GM19455 (cell line): ENCODE measurements around the gene LMOD1.
"Not testable (repeated sequence)": the region's sequence is repeated elsewhere in the genome, so short reads cannot be mapped to it uniquely, and the experiment has no call there.

ENCODE experiments used
- ATAC-seq: cut with Tn5 transposase; IDR thresholded peaks from one replicate; pipeline ENCODE4 v1.9.1; 2021; ENCODE audit not compliant: unreplicated experiment

LMOD1 gene

DNA sequence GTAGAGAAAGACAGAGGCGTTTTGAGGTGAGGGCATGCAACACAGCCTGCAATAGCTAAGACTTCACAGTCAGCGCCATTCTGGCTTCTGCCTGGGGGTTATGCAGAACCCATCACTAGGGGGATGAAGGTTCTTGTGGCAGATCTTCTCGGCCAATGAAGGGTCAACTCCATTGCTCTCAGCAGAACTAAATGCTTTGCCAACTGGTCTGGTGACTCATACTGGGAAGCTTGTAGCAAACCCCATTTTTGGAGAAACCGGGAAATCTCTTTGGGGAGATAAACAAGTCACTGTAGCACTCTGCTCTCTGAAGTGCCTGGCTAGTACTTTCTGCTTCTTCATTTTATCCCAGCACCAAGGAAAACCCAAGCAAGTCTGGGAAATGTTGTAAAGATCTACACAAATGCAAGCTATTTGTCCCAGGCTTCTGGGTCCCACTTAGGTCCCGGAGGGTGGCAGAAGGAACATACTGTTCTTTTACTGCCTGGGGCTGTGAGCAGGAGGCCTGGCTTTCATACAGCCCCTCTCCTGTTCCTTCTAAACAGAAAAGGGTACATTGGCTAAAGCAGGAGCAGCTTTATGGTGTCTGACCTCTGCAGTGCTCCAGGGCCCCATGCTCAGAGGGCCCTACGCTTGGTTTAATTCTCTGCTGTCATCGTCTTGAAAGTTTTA is 28.9 kb downstream of the LMOD1 start:
- ATAC-seq, result no peak

DNA sequence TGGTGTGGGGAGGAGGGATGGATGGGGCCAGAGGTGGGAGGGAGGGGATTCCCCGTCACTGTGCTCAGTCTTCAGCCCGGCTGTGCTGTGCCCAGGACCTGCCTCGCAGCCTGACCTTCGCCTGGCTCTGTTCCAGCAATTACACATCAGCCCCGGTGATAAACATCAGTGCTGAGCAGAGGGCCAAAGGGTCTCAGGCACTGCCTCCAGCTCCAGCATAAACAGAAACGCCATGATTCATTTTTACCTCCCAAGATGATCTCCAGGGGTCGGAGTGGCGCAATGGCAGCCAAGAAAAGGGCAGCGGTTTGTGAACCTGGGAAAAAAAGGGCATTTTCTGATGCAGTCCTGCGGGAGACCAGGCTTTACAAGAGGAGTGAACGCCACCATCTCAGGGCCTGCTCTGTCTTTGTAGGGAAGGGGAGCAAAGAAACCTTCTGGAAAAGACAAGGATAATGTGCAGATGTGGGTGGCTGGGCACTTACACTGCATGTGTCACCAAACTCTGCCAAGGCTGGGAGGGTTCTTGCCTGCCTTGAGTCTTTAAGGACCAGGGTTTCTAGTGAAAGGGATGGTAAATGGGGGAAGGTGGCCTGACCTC is 29.6 kb downstream of the LMOD1 start:
- no peak for ATAC-seq

DNA sequence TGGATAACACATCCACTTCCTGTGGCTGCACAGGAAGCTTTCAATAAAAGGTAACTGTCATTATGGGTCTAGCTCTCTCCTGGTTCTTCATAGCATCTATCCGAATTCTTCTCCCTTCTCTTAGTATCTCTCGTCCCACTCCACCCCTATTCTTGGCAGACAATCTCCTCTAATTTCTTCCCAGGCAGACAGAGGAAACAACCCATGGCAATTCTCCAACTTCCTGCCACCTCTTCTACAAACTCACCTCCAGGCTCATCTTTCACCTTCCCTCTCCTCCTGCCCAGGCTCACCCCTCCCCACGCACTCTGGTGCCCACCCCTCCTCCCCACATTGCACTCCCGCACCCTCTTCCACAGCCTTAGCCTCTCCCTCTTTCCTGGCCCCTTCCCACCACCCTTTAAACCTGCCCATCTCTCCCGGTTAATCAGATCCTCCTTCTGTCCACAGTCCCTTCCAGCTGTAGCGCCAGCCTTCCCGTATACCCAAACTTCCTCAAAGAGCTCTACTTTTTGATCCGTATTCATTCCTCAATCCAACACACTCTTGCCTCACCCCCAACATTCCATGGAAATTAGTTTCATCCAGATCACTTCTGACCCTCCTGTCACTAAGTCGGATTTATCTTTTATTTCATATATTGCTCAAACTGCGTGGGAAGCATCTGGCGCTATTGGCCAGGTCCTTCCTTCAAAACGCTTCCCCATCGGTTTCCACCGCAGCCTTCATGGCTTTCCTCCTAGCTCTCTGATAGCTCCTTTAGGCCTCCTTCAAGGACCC is 31.7 kb downstream of the LMOD1 start:
- ATAC-seq, result no peak

DNA sequence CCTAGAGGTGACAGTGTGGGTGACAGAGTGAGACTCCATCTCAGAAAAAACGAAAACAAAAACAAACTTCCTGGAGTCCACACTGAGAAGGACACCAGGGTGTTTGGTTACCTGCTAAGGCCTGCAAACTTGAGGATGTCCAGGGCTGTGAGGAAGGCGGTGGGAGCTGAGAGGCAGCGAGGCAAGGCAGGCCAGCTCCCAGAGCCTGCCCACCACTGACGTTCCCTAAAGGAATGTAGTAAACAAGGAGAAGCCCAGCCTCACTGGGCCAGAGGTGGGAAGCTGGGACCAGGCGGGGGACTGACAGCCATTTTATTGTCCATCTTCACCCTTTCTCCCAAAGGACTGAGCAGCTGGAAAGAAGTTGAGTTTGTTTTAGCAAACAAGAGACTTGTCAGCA is 33.5 kb downstream of the LMOD1 start:
- ATAC-seq, result no peak

DNA sequence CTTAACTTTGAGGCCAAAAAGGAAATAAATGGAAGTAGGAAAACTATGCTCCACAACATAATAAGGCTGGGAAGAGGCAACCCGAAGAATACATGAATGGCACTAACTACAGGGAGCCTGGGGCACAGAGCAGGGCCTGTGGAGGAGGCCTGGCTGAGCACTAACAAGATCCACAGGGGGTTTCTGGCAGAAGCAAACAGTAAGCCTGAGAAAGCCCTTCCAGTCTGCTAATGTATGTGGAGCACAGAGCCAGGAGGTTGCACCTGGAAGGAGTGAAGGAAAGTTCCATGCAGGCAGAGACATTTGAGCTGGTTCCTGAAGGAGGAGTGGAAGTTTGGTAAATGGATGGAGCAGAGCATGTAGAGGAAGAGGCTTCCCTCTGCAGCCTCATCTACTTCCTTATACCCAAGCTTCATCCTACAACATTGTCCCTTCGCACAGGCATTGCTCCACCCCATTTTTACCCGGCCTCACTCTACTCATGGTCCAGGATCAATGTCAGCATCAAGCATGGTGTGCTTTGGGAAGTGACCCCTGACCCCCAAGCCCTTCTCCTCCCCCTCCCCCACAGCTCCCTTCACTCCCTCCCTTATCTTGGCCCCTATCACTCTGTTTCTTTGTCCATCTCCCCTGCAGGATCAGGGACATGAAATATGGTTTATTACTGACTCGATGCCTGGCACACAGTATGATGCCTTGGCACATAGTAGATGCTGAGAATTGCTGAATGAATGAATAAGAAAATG is 34.3 kb downstream of the LMOD1 start:
- no peak for ATAC-seq

DNA sequence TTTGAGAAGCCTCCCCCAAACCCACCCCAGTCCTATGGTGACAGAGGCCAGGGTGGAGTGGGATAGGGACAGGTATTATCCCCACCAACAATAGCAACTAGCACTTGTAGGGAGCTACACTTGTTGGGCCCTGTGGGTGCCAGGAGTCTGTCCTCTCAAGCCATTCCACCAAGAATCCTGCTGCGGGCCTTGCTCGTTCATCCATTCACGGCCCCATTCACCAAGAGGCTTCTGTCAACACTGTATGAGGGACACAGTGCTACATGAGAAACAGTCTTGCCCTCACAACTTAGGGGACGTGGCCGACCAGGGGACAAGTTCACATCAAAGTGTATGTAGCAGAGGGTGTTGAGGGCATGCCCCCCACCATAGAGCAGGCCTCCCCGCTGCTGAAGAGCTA is 38.7 kb downstream of the LMOD1 start:
- no peak for ATAC-seq

DNA sequence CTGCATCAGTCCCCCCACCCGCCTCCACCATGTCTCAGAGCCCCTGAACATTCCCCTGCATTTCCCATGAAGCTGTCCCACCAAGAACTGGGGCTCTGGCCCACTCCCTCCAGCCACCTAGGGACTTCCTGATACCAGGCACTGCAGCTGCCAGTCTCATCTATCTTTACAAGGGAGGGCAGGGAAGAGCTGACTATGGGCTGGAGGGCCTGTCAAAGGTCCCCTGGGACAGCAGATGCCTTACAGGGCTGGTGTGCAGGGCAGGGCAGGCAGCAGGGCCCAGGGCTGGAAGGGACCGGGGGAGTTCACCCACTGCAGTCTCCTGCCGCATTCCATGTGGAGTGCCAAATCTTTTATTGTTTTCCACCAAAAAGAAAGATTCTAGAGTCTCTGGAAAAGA is 40.0 kb downstream of the LMOD1 start:
- no peak for ATAC-seq

DNA sequence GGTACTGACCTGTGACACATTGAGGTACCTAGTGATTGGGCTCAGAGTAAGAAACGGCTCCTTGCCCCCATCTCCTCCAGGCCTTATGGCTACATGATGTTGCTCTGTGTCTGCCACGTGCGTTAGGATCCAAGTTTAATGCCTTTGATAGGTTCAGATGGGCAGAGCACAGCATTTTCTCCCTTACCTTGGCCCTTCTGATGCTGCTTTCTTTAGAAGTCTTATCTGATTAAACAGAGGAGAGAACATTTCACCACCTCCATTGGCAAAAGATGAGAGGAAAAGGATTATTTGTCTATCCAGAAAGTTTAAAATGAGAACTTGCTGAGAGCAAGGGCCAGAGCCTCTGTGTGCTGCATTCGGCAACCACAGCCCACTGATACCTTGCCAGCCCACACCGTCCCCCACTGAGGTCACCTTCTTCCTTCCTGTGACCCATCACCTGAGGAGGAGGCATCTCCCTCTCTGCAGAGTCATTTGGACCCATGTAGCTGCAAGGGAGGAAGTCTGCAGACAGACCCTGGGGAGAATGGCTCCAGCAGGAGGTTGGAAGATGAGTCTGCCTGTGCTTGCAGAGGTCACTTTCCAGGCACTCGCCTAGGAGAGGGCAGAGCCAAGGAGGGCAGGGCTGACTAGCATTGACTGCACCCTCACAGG is 41.0 kb downstream of the LMOD1 start:
- ATAC-seq, result no peak

DNA sequence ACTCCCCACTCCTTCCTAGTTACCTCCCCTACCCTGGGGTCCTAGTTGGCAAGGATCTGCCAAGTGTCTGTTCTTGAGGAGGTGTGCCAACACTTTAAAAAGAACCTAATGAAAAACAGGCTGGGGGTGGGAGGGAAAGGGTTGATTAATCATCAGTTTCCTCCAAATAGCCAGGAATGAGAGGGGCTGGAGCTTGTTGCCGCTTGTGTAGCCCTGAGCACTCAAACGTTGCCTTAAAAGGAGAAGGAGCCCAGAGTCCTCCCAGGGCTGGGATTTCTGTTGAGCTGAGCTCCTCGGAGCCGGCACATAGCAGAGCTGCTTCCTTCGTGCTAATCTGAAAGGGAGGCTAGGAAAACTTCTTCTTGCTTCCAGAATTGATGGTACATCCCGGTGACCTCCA is 41.8 kb downstream of the LMOD1 start:
- ATAC-seq, result no peak

DNA sequence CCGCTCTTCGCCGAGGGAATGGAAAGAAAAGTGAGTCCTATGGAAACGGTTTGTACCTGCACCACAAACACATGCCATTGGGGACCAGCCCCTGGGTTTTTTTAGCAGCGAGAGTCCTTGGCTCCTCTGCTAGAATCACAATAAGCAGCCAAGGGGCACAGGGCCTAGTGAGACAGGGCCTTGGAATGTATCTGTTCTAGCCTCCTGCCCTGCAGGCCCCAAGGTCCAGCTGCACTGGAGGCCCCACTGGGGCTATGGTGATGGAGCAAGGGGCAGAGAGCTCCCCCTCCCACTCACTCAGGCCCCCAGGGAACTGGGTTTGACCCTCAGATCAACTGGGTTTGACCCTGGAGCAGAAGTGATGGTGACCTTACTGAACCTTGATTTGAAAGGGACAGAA is 43.2 kb downstream of the LMOD1 start:
- no peak for ATAC-seq

DNA sequence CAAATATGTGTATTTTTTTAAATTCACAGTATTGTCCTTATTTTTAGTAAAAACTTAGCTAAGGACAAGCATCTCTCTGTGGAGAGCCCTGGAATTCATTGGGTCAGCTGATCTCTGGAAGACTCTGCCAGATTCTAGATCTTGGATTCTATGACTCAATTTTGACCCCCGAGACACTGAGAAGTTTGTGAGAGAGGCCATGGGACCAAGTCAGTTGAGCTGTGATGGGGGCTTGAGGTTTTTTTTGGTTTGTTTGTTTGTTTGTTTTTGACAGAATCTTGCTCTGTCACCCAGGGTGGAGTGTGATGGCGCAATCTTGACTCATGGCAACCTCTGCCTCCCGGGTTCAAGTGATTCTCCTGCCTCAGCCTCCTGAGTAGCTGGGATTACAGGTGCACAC is 44.1 kb downstream of the LMOD1 start:
- no peak for ATAC-seq

DNA sequence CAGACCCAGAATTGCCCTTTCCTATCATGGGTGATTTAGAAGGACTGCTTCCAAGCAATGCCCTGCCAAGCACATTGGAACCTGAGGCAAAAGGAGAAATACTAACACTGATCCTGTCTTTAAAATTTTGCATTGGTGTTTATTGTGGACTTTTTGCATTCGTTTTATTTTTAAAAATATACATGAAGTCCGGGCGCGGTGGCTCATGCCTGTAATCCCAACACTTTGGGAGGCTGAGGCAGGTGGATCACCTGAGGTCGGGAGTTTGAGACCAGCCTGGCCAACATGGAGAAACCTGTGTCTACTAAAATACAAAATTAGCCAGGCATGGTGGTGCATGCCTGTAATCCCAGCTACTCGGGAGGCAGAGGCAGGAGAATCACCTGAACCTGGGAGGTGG is 45.3 kb downstream of the LMOD1 start:
- ATAC-seq, result not testable (repeated sequence)

DNA sequence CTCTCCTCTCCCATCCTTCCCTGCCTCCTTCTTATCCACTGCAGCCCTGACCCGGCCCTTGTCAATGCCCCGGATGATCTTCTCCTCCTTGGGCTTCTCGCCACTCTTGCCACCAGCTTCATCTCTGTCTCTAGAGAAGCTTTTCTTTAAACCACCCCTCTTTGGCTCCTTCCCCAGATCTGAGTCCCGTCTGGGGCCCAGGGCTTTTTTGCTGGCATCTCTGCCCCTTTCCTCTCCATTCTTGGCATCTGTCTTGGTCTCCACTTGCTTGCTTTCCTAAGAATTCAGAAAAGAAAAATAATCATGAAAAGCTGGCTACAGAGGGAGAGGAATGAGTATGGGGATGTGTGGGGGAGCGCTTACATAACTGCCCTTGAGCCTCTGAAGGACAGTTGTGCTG is 45.9 kb downstream of the LMOD1 start:
- no peak for ATAC-seq

DNA sequence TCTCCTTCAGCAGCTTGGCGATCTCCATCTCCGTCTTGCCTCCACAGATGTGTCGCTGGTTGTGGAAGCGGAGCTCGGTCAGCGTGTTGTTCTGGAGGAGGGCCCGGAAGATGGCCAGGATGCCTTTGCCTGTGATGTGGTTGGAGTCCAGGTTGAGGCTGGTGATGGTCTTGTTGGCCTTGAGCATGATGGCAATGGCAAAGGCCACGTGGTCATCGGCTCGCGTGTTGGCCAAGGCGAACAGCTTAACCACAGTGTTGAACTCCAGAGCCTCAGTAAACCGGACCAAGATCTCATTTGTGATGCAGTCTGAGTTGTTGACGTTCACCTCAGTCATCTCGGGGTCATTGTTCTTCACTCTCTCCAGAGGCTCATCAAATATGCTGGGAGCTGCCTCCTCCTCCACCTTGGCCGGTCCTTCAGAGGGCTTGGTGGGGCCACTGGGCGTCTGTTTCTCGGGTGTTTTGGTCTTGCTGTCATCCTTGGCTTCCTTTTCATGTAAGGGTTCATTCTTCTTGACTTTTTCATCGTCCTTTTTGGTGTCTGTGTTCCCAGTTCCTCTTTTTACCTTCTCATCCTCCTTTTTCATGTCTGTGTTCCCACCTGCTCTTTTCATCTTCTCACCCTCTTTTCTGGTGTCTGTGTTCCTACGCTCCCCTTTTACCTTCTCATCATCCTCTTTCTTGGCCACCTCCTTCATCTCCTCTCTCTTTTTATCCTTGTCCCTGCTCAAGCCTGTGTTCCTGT is 46.5 kb downstream of the LMOD1 start:
- no peak for ATAC-seq

DNA sequence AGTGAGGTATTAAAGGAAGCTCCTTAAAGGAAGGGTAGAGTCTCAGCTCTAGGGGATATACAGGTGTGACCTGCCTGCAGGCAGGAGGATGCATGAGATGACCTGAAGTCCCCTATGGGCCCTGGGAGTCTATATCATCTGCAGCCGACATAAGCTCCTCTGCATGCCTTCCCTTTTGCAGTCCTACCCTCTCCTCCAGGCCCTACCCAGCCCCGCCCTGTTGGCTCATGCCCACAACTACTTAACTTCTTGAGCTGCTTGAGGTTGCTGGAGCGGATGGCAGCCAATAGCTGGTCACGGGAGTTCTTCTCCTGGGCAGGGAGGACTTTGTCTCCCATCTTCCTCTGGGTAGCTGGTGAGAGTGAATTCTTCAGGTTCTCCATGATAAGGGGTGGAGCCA is 47.4 kb downstream of the LMOD1 start:
- ATAC-seq, result no peak

DNA sequence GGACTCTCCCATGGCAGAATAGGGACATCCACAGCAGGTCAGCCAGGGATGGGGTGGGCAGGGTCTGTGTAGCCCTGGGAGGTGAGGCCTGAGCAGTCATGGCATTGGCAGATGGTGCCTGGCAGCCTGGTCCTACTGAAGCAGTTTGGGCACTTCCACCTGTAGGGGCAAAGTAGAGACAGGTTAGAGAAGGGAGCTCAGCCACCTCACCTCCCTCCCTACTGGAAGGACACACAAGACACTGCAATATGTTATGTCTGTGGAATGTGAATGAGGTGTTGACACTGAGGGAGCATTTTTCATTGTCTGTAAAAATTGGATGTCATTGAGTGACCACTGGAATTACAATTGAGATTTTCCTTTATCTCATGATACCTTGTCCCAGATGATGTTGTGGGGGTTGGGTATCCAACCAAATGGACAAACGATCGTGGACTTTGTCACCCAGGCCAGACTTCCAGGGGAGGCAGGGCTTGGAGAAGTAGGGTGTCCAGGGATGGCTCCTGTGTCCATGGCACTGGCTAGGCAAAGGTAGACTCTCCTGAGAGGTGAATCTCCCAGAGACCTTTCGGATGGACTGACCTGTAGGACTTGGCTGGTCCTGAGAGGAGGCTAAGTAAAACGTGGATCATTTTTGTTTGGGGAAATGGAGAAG is 48.0 kb downstream of the LMOD1 start:
- ATAC-seq, result no peak

DNA sequence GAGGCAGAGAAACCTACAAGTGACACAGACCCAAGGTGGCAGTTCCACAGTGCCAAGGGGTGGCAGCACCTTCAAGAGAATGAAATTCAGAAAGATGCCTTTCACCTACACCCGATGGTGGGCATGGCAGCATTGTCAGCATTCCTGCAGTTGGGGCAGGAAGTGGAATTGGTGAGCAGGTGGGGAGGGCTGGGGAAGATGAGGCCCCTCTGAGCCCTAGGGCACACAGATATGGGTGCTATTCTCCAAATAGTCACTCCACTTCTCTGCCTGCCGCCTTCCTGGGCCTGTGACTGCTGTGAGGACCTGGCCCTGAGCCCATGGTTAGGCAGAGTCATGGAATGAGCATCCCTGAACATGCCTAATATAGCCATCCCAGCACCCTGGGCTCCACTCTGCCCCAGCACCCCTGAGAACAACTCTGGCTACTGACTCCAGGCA is 49.4 kb downstream of the LMOD1 start:
- no peak for ATAC-seq

DNA sequence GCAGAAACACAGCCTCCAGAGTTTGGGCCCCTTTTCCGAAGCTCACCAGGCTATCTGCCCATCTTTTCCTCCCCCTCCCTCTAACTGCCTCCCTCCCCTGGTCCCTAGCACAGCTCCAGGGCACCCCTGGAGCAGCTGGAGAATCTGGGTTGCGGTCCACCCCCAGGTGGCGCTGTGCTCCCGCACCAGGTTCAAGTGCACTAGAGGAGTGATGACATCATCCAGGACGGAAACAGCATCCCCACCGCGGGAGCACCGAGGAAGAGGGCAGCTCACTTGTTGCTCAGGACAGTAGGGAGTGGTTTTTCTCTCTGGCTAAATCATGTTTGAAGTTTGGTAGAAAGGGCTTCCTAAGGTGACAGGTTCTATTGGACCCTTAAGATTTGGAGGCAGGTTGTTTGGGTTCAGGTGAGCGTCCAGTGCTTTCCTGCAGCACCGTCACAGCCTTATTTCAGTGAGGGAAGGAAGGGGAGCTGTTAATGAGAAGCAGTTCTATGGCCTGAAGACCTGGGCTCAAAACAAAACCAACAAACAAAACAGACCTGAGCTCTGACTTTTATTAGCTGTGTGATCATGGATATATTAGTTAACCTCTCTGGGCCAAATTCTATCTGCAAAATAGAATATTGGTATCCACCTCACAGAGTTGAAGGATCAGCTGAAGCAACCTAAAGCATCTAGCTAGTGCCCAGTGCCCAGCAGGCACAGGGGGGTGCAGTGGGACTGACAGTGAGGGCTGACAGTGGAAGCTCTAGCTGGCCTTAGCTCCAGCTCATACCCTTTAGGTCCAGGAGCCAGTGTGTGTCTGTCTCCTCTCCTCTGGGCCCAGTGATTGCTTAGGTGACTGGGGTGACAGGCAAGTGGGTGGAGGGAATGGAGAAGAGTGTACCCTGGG is 50.2 kb downstream of the LMOD1 start:
- ATAC-seq, result peak; percentile 77

DNA sequence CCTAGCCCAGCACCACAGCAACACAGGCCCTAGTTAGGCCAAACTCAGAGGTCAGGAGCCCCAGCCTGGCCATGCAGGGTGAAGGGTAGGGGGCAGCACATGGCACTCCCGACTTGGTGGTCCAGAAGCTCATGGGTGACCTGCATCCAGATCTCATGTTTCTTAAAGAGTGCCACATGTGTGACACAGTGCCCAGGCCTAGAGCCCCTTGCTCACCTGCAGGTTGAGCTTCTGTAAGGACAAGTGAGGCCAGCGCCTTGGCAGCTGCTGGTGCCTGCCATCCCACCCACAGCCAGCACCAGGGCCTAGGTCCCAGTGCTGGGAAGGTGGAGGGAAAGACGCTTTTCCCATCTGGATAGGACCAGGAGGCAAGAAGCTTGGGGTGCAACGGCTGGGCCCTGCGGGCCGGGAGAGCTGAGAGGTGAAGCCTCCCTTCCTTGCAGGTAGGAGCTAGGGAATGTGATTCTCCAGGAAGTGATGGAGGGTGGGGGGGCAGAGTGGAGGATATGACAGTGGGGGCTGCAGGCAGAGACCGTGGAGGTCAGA is 51.2 kb downstream of the LMOD1 start:
- no peak for ATAC-seq
